WTC11 (cell line): ENCODE measurements around the gene SIRT2.

Source experiments
- CTCF ChIP-seq: fragments of 200-600 bp; IDR thresholded peaks from 2 replicates; pipeline ENCODE4 v1.8.0; 2022; ENCODE audit warnings: antibody characterized with exemption
- SOX15 ChIP-seq: fragments of 250-450 bp; sonication (Bioruptor Pico); IDR thresholded peaks from 2 replicates; pipeline ENCODE4 v1.9.0; 2021; ENCODE audit warnings: mild to moderate bottlenecking

DNA sequence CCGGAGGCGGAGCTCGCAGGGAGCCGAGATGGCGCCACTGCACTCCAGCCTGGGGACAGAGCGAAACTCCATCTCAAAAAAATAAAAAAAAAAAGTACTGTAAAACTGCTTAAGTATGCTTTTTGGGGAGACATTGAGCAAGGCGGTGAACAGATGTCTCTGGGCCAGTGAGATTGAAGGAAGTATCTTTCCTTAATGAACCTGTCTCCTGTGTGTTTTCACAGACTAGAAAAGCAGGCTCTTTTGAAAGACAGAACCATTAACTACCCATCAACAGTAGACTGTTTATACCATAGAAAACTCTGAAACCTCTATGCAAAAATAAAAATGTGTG, 66.4 kb downstream of the SIRT2 start:
- TF ChIP-seq CTCF = no peak
- TF ChIP-seq SOX15 = no peak
